Stimulated activated CD4-positive, alpha-beta T cell treated with anti-CD3 and anti-CD28 coated beads, Interleukin-1b, Interleukin-23, amount 100 ng/mL, for 4 hours (primary cell): ENCODE data around the gene IGDCC3.
"Not testable (repeated sequence)": the region's sequence is repeated elsewhere in the genome, so short reads cannot be mapped to it uniquely, and the experiment has no call there.

ENCODE experiments used
- DNase-seq, 2 donors: peaks; one replicate each; pipeline ENCODE4 v3.0.0-alpha.2; 2020; ENCODE audit warnings: low read depth in 2 of 2

The IGDCC3 gene

GRCh38 chr15:65406424-65407000 lies 28.7 kb upstream of the IGDCC3 start:
- no peak for DNase-seq

- no peak for DNase-seq
These were observed 28.1 kb upstream of the IGDCC3 start for GRCh38 chr15:65405791-65406423.

- no peak for DNase-seq
These were observed 26.5 kb upstream of the IGDCC3 start for GRCh38 chr15:65404186-65404872.

GRCh38 chr15:65402961-65403360 lies 25.2 kb upstream of the IGDCC3 start:
- DNase-seq = no peak

- no peak for DNase-seq
These were observed 23.9 kb upstream of the IGDCC3 start for GRCh38 chr15:65401611-65402240.

- DNase-seq = peak in 1 of 2 donors; percentile 41
These were observed 23.2 kb upstream of the IGDCC3 start for GRCh38 chr15:65400760-65401610.

- DNase-seq = no peak
These were observed 22.2 kb upstream of the IGDCC3 start for GRCh38 chr15:65399997-65400396.

- no peak for DNase-seq
These were observed 21.4 kb upstream of the IGDCC3 start for GRCh38 chr15:65399001-65399706.

GRCh38 chr15:65398486-65398885 lies 20.7 kb upstream of the IGDCC3 start:
- not testable (repeated sequence) for DNase-seq

GRCh38 chr15:65396965-65397317 lies 19.1 kb upstream of the IGDCC3 start:
- no peak for DNase-seq

- no peak for DNase-seq
These were observed 18.6 kb upstream of the IGDCC3 start for GRCh38 chr15:65396283-65396964.

GRCh38 chr15:65395567-65396202 lies 17.9 kb upstream of the IGDCC3 start:
- DNase-seq = no peak

- no peak for DNase-seq
These were observed 17.1 kb upstream of the IGDCC3 start for GRCh38 chr15:65394936-65395335.

- DNase-seq = no peak
These were observed 16.5 kb upstream of the IGDCC3 start for GRCh38 chr15:65394280-65394789.

GRCh38 chr15:65393557-65393956 lies 15.8 kb upstream of the IGDCC3 start:
- no peak for DNase-seq

GRCh38 chr15:65393091-65393490 lies 15.3 kb upstream of the IGDCC3 start:
- DNase-seq = no peak

- no peak for DNase-seq
These were observed 14.6 kb upstream of the IGDCC3 start for GRCh38 chr15:65392368-65392767.

- no peak for DNase-seq
These were observed 13.9 kb upstream of the IGDCC3 start for GRCh38 chr15:65391732-65392131.

GRCh38 chr15:65390447-65390846 lies 12.6 kb upstream of the IGDCC3 start:
- no peak for DNase-seq

- no peak for DNase-seq
These were observed 11.4 kb upstream of the IGDCC3 start for GRCh38 chr15:65389226-65389625.
